GM12865 (cell line): ENCODE data around the gene AURKB.

ENCODE experiments used
- DNase-seq: peaks from one replicate; pipeline ENCODE4 v3.0.0; 2010; ENCODE audit warnings: low read depth
- H3K4me3 ChIP-seq: 2 replicates; pipeline ENCODE4 v1.5.1; 2011; ENCODE audit warnings: mild to moderate bottlenecking, low read depth, low read length, control low read depth
- CTCF ChIP-seq: IDR thresholded peaks from 2 replicates; pipeline ENCODE4 v1.5.1; 2011; ENCODE audit warnings: low read length, control low read depth, low read depth, inconsistent platforms; ENCODE audit not compliant: insufficient read depth; ENCODE audit errors: missing control alignments

AURKB gene

GRCh38 chr17:8235676-8236075 lies 25.3 kb upstream of the AURKB start:
- DNase-seq: no peak
- H3K4me3 ChIP-seq: no peak overlapping the region

GRCh38 chr17:8234361-8235270 lies 24.2 kb upstream of the AURKB start:
- no peak overlapping the region for H3K4me3 ChIP-seq
- no peak for DNase-seq
- TF ChIP-seq CTCF: no peak

More at GRCh38 chr17:8235676-8236075, 25.3 kb upstream of the AURKB start:
- TF ChIP-seq CTCF: no peak

DNA sequence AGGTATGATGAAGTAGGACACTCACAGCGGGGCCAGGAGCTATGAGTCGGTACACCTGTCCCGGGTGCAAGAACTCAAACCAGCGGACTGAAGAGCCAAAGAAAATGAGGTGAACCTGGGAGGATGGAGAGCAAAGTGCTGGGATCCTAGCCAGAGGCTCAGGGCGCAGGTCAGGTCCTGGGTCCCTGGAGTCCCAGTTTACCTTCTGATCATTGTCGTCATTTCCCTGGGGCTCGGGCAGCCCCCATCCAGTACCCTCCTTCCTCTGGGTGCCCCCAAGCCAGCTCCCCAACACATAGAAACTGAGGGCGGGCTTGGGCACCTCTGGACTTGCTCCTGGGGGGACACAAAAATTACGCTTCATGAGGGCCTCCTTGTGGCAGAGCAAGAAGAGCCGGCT lies 21.3 kb upstream of the AURKB start:
- no peak overlapping the region for H3K4me3 ChIP-seq
- no peak for DNase-seq
- TF ChIP-seq CTCF: no peak

DNA sequence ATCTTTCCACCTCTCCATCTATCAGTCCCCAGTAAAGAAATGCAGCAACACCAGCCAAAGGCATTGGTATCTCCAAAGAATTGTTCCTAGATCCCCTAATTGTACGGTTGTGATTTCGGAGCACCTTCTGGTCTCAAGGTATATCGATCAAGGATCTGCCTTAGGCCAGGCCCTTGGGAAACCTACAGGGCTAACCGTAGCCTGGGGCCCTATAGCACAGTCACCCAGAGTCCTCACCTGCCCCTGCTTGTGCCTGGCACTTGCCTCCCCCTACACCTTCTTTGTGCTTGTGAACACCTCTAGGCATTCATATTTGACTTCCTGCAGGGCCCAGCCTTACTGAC lies 16.8 kb upstream of the AURKB start:
- H3K4me3 ChIP-seq: peak overlapping the region; percentile 40
- no peak for TF ChIP-seq CTCF
- no peak for DNase-seq

GRCh38 chr17:8226536-8227237 lies 16.3 kb upstream of the AURKB start:
- DNase-seq: peak; percentile 90
- peak overlapping the region; percentile 40 for H3K4me3 ChIP-seq
- TF ChIP-seq CTCF: no peak

DNA sequence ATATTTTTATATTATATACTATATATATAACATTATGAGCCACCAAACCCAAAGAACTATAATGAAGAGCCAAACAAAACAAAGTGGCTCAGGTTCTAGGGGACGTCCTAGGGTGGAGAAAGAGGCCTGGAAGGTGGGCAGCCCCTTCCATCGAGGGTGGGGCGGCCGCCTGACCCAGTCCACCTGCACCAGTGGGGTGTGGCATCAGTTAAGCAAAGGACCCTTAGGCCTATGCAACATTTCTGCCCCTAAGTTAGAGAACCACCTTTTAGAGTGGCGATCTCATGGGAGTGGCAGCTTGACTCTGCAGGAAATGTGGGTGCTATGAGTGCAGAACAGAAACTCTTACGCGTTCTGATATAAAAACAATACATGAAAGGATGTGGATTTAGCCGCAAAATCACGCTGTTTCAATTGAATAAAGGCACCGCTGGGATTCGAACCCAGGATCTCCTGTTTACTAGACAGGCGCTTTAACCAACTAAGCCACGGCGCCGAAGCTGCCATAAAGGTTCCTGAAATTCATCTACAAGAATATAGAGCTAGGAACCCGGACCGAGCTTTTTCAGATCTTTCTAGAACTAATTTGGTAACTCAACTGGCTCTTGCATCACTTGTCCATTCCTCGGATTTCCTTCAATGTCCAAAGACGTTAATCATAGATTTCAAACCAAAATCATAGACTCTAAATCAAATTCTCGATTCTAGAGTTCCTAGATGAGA lies 15.6 kb upstream of the AURKB start:
- TF ChIP-seq CTCF: no peak
- H3K4me3 ChIP-seq: peak overlapping the region; percentile 40
- peak; percentile 89 for DNase-seq
